Right lobe of liver (tissue), 6 donors: ENCODE measurements around the gene NCAPD3. TPM values are rescaled to one million over a fixed set of nuclear protein-coding genes. Genes with fewer than 3 reads are reported as not detected.

Source experiments
- ATAC-seq, 4 donors: fragments of 200-7000 bp; cut with Tn5 transposase; one replicate each; pipeline ENCODE4 v1.9.1; 2020; ENCODE audit warnings: mild to moderate bottlenecking in 4 of 4, moderate library complexity in 4 of 4
- DNase-seq, 3 donors: peaks; one replicate each; pipeline ENCODE4 v3.0.0-alpha.2; 2020
- H3K27ac ChIP-seq, 3 donors: fragments of 200-600 bp; one replicate each; pipeline ENCODE4 v1.8.0; 2022
- H3K27me3 ChIP-seq, 2 donors: fragments of 200-600 bp; one replicate each; pipeline ENCODE4 v1.8.0; 2022
- H3K36me3 ChIP-seq, 4 donors: fragments of 200-600 bp; sonication (generic) in 1 of 4; one replicate each; pipeline versions ENCODE4 v1.5.1 to v1.8.0; 2017 to 2022; ENCODE audit warnings: control low read depth in 1 of 4
- H3K4me1 ChIP-seq, 4 donors: fragments of 200-600 bp; sonication (generic) in 1 of 4; one replicate each; pipeline versions ENCODE4 v1.5.1 to v1.8.0; 2017 to 2022; ENCODE audit warnings: control low read depth in 1 of 4
- H3K4me3 ChIP-seq, 3 donors: fragments of 200-600 bp; one replicate each; pipeline ENCODE4 v1.8.0; 2022
- H3K9me3 ChIP-seq, 4 donors: fragments of 200-600 bp; sonication (generic) in 1 of 4; one replicate each; pipeline versions ENCODE4 v1.5.1 to v1.8.0; 2017 to 2022; ENCODE audit warnings: control low read depth in 1 of 4
- CTCF ChIP-seq, 4 donors: fragments of 200-600 bp in 3 of 4; fragments of 450-650 bp in 1 of 4; IDR thresholded peaks; one replicate each; pipeline versions ENCODE4 v1.5.1 to v1.8.0; 2016 to 2022; ENCODE audit warnings: antibody characterized with exemption in 4 of 4, mild to moderate bottlenecking in 2 of 4
- POLR2A ChIP-seq: fragments of 450-650 bp; IDR thresholded peaks from one replicate; pipeline ENCODE4 v1.6.1; 2017; ENCODE audit warnings: antibody characterized with exemption, mild to moderate bottlenecking
- WGBS: methylation state at CpG from one replicate; pipeline ENCODE4 v1.1.6; 2018; ENCODE audit warnings: low coverage, low lambda C conversion rate; ENCODE audit not compliant: insufficient coverage; ENCODE audit errors: missing lambda C conversion rate; 5-methylcytosine and 5-hydroxymethylcytosine counted together
- intact Hi-C, 2 donors: fragments of 100-400 bp; cut with DNase I; formaldehyde crosslinking; loops; one replicate each; pipeline versions ENCODE4 v1.11.2 to v1.14.1; 2022
- total RNA-seq, 6 experiments: library from RNA; depleted of rRNA in 2 of 6; stranded (reverse); fragments of >200 nt in 2 of 6; fragmentation: NEBNext Ultra II Directional in 3 of 6; extraction: Animal tissue kit (Norgen Biotek cat#: 25700) in 3 of 6; gene quantifications; one replicate each; pipeline versions ENCODE4 v1.1.0 to v1.2.4, GENCODE V29; 2016 to 2023
- donor health status: DM: no; HTN: yes; CAD: no.
- donor health status: DM: no; HTN: no; CAD: no.
- donor health status: DM: no; HTN: no; CAD: no.
- donor health status: DM: no; HTN: yes; CAD: no.
- donor health status: DM: no; HTN: yes; CAD: no.

NCAPD3 gene
- total RNA-seq, 6 experiments from 2014 or later, result 11.9 to 21.8 (median 15.5) TPM

GRCh38 chr11:134266841-134267251 is 43.1 kb upstream of the NCAPD3 start:
- Histone ChIP-seq H3K27ac (no peak overlapping the region), H3K9me3 (no peaks in the 10 kb centered on the region), H3K27me3 (no peaks in the 10 kb centered on the region), H3K36me3 (peaks cover 0 to 17% (median 0%) of the 10 kb centered on the region in 4 donors), H3K4me1 (no peaks in the 10 kb centered on the region), H3K4me3 (no peak overlapping the region)
- DNase-seq, result no peak
- intact Hi-C loops, result no loop called here
- TF ChIP-seq CTCF (IDR thresholded peaks at IDR 0.05) (no peak), POLR2A (no peak)
- 45% methylated on average over 3 of the region's 3 CpGs for WGBS
- ATAC-seq, result peak in 3 of 4 donors; percentile 39 to 51 (median 46)

- H3K9me3 ChIP-seq, result no peaks in the 10 kb centered on the region
- no peaks in the 10 kb centered on the region for H3K27me3 ChIP-seq
- H3K27ac ChIP-seq, result no peak overlapping the region
- no peak overlapping the region for H3K4me3 ChIP-seq
- TF ChIP-seq CTCF (IDR thresholded peaks at IDR 0.05), result no peak
- DNase-seq (no peak), ATAC-seq (no peak)
- H3K4me1 ChIP-seq, result no peaks in the 10 kb centered on the region
- H3K36me3 ChIP-seq, result peaks cover 0 to 19% (median 2%) of the 10 kb centered on the region in 4 donors
- WGBS, result 77% methylated on average over 5 of the region's 5 CpGs
- intact Hi-C loops, result no loop called here
Measured at GRCh38 chr11:134266440-134266839, 42.7 kb upstream of the NCAPD3 start.

GRCh38 chr11:134264966-134265764 is 41.4 kb upstream of the NCAPD3 start:
- 93% methylated on average over 6 of the region's 7 CpGs for WGBS
- ATAC-seq, result no peak

GRCh38 chr11:134261626-134262488 is 38.1 kb upstream of the NCAPD3 start:
- DNase-seq (no peak), ATAC-seq (peak; percentile 61 to 77 (median 72))
- Histone ChIP-seq H3K9me3 (no peaks in the 10 kb centered on the region), H3K27ac (no peak overlapping the region), H3K27me3 (no peaks in the 10 kb centered on the region), H3K36me3 (peaks cover 0 to 38% (median 10%) of the 10 kb centered on the region in 4 donors), H3K4me1 (no peaks in the 10 kb centered on the region), H3K4me3 (no peak overlapping the region)
- intact Hi-C loops, result no loop called here
- 90% methylated on average over 6 of the region's 14 CpGs for WGBS
- TF ChIP-seq CTCF (IDR thresholded peaks at IDR 0.05) (peak; percentile 41 to 55 (median 54)), POLR2A (no peak)

More at GRCh38 chr11:134264966-134265764, 41.4 kb upstream of the NCAPD3 start:
- intact Hi-C loops, result no loop called here
- Histone ChIP-seq H3K9me3 (no peaks in the 10 kb centered on the region), H3K27me3 (no peaks in the 10 kb centered on the region), H3K27ac (no peak overlapping the region), H3K4me1 (no peaks in the 10 kb centered on the region), H3K36me3 (peaks cover 0 to 23% (median 6%) of the 10 kb centered on the region in 4 donors), H3K4me3 (no peak overlapping the region)
- no peak for TF ChIP-seq POLR2A
- TF ChIP-seq CTCF (IDR thresholded peaks at IDR 0.05), result no peak
- DNase-seq, result no peak
